ENCODE measurements around the gene NPM1.

DNA sequence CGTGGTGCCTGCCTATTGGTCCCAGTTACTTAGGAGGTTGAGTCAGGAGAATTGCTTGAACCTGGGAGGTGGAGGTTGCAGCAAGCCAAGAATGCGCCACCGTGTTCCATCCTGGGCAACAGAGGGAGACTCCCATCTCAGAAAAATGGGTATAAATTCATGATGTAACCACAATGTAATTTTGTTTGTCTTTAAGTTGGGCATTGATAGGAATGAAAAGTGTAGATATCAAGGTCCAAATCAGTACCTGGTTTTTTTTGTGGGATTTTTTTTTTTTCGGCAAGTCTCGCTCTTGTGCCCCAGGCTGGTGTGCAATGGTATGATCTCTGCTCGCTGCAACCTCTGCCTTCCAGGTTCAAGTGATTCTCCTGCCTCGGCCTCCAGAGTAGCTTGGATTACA lies 7.4 kb downstream of the NPM1 start:
- TF ChIP-seq CTCF (IDR thresholded peaks at IDR 0.05) (no peak), POLR2A (IDR thresholded peaks at IDR 0.05) (no peak), POLR2AphosphoS5 (IDR thresholded peaks at IDR 0.05) (no peak)

Data from breast epithelium (tissue), 3 donors.